Fibroblast of the aortic adventitia (primary cell): Measurements from ENCODE around the gene MEN1. TPM values are rescaled to one million over a fixed set of nuclear protein-coding genes. Genes with fewer than 3 reads are reported as not detected.

Experiments used
- DNase-seq: peaks from one replicate; pipeline ENCODE4 v3.0.0-alpha.2; 2010; ENCODE audit warnings: low read depth
- H3K4me3 ChIP-seq: 2 replicates; pipeline ENCODE4 v1.5.1; 2011; ENCODE audit warnings: low read depth, mild to moderate bottlenecking, control low read depth, low read length, moderate library complexity
- total RNA-seq: library from RNA; depleted of rRNA; stranded (reverse); fragments of >200 nt; gene quantifications from 2 replicates; pipeline ENCODE4 v1.2.3, GENCODE V29; 2012; ENCODE audit warnings: low replicate concordance
- TF ChIP-seq, protein P1 (sequence below): IDR thresholded peaks from 2 replicates; pipeline ENCODE4 v1.5.1; 2011; ENCODE audit warnings: mild to moderate bottlenecking, low read length, control low read depth, inconsistent platforms; ENCODE audit not compliant: insufficient read depth

Gene MEN1
- total RNA-seq, 1 donor = 15.9 TPM

DNA sequence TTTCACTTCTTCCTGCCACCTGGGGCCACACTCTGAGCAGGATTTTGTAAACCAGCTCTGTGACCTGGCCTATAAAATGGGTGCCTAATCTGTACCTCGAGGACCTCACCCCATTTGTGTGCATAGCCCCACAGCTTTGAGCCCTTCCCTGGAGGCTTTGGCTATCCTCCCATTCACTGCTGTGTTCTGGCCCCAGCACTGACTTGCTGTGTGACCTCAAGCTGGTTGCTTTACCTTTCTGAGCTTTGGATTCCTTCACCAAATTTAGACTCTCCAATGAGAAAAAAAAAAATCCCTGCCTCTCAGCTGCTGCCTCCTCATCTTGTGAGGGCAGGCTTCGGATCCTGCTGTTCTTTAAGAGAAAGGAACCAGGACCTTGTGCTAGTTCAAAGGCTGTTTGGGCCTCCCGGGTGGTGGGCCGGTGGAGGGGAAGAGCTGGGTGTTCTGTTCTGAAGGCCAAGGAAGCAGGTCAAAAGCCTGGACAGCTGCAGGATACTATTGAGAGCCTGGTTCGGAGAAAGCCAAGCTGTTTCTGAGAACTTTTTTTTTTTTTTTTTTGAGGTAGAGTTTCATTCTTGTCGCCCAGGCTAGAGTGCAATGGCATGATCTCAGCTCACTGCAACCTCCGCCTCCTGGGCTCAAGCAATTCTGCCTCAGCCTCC, 49.5 kb downstream of the MEN1 start:
- TF ChIP-seq, protein P1, sequence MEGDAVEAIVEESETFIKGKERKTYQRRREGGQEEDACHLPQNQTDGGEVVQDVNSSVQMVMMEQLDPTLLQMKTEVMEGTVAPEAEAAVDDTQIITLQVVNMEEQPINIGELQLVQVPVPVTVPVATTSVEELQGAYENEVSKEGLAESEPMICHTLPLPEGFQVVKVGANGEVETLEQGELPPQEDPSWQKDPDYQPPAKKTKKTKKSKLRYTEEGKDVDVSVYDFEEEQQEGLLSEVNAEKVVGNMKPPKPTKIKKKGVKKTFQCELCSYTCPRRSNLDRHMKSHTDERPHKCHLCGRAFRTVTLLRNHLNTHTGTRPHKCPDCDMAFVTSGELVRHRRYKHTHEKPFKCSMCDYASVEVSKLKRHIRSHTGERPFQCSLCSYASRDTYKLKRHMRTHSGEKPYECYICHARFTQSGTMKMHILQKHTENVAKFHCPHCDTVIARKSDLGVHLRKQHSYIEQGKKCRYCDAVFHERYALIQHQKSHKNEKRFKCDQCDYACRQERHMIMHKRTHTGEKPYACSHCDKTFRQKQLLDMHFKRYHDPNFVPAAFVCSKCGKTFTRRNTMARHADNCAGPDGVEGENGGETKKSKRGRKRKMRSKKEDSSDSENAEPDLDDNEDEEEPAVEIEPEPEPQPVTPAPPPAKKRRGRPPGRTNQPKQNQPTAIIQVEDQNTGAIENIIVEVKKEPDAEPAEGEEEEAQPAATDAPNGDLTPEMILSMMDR = no peak
- no peak for DNase-seq
- no peak overlapping the region for H3K4me3 ChIP-seq

DNA sequence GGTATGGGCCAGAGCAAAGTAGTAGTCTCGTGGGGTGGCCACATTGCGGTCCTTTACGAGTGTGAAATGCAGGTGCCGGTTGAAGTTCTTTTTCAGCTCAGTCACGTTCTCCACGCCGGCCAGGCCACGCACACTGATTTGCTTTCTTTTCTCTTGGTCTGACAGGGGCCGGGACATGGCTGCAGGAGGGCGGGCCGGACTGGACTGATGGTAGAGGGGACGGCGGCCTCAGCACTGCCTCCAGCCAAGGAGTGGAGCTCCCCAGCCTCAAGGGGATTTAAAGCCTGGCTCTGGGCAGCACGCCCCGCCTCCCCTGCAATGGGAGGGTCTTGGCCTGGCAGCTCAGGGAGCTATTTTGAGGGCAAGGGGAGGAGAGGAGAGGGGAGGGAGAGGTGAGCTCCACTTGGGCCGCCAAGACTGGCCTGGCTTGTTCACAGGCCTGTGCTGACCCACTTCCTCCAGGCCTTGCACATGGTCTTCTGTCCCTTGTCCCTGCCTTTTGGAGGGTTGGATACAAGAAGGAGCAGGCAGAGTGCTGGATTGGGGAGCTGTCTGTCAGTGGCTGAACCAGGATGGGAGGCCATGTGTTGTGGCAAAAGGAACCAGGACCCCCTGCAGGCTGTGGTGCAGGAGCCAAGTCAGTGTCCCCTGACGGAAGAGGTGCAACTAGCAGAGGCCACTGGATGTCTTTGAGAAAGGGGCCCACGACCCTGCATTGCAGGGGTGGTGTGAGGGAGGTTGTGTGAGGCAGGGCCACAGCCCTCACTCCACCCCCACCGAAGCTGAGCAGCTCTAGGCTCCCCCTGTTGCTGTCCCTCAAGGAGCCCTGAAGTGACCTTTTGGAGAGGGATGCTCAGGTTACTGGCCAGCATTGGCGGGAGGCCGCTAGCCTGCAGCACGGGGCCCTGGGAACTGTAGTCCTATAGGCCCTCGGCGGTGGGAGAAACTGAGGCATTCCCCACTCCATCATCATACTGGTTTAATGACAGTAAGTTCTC, 50.3 kb downstream of the MEN1 start, which contains the start of gene PYGM:
Gene PYGM, minus strand, starts transcription at position 253 of the 998 bp plus-strand sequence. Its CDS starts 76 bp downstream, at position 177.
- TF ChIP-seq, protein P1 = no peak
- H3K4me3 ChIP-seq = peak within 1 kb of the TSS; percentile 10
- DNase-seq = peak; percentile 80

DNA sequence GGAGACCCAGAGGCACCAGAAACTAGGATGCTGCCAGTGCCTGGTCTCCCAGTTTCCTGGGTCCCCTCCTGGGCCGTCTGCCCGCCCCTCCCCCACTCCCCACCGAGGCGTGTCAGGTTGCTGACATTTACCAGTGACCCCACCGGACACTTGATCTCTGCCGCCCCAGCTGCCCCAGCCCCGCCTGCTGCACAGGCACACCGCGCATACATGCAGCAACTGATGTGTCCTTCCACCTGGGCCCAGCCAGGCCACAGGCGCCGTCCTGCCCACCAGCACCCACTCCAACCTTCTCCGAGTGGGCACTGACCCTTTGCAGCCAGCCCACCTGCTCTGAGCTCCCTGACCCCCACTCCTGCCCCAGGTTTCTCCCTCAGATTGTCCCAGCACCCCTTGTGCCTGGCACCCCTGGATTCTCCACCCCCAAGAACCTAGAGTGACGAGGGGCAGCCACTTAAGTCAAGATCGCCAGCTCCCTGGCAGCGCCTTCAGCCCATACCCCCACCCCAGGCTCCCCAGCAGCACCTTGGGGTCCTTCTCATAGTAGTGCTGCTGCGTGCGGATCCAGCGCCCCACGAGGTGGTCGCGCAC, 51.1 kb downstream of the MEN1 start:
- no peak for DNase-seq
- H3K4me3 ChIP-seq = peak overlapping the region; percentile 10
- TF ChIP-seq, protein P1 = no peak

DNA sequence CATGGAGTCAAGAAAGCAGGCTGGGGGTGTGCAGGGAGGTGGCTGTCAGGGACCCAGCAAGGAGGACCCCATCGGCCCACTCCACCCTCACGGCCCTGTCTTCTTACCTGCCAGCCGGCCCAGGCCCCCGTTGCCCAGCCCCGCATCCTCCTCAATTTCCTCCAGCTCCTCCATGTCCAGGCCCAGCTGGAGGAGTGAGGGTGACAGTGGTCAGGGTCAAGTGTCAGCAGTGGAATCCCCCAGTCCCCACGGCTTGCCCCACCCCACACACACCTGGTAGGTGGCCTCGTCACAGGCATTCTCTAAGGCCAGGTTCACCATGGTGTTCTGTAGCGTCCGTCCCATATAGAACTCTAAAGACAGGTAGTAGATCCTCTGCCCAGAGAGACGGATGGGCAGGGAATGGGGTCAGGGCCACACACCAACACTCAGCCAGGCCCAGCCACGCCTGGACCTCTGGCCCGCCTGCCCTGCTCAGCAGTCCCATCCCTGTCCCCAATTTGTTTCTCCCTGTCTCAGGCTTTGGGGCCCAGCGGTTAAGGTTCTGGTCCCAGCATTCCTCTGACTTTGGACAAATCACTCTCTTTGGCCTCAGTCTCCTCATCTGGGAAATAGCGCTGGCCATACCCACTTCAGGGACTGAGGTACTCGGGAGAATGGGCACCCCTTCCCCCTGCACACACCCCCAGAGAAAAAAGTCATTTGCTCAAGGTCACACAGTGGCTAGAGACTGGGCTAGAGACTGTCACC, 51.8 kb downstream of the MEN1 start:
- H3K4me3 ChIP-seq = no peak overlapping the region
- TF ChIP-seq, protein P1 = no peak

DNA sequence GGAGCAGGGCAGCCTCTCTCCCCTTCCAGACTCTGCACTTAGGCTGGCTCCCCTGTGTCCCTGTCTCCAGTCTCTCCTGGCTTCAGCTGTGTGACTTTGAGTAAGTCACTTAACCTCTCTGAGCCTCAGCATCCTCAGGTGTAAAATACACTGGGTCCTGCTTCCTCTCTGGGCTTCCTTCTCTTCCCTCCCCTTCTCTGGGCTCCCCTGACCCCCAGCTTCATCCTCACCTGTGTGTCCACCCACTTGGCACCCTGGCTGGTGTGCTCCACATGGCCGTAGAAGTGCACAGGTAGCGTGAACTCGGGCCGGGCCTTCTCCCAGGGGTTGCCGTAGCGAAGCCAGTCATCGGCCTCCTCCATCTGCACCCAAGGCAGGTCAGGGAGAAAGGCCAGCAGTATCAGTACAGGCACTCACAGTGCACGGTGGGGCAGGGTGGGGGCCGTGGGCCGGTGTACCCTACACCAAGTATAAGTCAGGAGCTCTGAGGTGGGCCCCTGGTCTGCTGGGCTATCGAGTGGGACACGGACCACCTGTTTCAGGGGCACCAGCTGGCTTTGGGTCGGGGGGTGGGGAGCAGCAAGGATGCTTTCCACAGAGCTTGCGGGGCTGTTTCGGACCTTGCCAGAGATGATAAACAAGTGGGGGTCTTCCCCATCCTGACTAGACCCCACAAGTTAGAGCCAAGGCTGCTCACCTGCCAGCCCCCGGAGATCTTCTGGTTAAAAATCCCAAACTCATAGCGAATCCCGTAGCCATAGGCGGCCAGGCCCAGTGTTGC, 52.6 kb downstream of the MEN1 start:
- H3K4me3 ChIP-seq = no peak overlapping the region
- TF ChIP-seq, protein P1 = no peak
- no peak for DNase-seq

More for the DNA sequence above, 51.8 kb downstream of the MEN1 start:
- DNase-seq = no peak
